GM12874 (cell line): ENCODE results near the gene KAZN.

Experiments used
- TF ChIP-seq, protein P1 (sequence below): IDR thresholded peaks from 2 replicates; pipeline ENCODE4 v1.5.1; 2011; ENCODE audit warnings: low read depth, mild to moderate bottlenecking, control low read depth, low read length, moderate library complexity; ENCODE audit not compliant: insufficient read depth

The KAZN gene

DNA sequence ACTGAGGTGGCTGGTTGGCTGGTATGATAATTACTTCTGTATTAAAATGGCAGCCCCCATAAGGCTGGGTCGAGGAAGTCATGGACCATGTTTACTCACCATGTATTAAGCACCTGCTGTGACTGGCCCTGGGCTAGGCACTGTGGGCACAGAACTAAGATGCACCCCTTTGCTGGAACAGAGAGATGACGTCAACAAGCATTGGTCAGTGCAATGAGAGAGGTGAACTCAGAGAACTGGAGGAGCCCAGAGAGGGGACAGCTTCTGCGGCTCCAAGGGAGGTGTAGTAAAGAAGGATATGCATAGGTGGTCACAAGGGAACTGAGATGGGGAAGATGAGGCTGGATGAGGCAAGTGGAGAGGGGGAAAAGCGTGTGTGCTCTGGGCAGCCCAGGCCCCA is 88.7 kb downstream of the KAZN start:
- TF ChIP-seq, protein P1, sequence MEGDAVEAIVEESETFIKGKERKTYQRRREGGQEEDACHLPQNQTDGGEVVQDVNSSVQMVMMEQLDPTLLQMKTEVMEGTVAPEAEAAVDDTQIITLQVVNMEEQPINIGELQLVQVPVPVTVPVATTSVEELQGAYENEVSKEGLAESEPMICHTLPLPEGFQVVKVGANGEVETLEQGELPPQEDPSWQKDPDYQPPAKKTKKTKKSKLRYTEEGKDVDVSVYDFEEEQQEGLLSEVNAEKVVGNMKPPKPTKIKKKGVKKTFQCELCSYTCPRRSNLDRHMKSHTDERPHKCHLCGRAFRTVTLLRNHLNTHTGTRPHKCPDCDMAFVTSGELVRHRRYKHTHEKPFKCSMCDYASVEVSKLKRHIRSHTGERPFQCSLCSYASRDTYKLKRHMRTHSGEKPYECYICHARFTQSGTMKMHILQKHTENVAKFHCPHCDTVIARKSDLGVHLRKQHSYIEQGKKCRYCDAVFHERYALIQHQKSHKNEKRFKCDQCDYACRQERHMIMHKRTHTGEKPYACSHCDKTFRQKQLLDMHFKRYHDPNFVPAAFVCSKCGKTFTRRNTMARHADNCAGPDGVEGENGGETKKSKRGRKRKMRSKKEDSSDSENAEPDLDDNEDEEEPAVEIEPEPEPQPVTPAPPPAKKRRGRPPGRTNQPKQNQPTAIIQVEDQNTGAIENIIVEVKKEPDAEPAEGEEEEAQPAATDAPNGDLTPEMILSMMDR = no peak

DNA sequence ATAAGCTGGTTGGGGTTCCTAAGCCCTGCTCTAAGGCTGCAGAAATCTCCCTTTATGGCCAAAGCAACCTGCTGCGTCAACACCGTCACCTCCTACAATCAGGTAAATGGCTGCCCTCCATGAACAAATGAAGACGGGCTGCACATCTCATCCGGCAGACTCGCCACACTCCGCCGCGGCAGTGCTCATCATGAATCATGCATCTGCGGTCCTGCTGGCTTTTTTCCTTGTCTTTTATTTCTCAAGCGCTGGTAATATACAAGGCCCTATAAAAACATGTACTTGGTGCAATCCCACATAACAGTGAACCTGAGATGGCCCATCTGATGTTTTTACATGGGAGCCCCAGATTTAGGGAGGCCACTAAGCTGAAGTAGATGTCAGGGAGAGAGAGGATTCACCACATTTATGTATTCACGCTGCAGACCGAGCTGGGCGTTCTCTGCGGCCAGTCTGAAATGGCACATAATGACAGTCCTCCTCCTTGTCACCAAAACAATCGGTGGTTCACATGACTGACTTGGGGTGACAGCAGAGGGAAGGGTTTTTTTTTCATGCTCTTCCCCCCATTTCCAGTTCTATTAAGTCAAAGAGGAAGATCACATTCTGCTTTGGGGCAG is 91.6 kb downstream of the KAZN start:
- TF ChIP-seq, protein P1 = no peak

DNA sequence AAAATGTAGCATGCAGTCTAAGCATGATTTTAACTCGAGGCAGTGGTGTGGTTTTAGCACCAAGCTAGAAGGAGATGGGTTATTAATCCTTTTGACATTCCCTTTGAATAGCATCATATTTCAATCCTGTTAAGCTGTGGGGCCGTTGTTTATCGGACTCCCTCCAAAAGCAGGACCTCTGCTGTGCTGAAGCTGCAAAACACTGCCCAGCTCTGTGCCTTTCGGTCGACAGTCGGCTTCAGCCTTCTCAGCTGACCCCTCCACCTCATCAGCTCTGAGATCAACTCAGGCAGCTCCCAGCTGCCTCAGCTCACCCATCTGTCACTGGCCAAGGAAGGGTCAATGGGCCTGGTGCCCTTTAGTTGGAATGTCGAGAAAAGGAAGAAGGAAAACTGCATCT is 95.5 kb downstream of the KAZN start:
- TF ChIP-seq, protein P1 = no peak

DNA sequence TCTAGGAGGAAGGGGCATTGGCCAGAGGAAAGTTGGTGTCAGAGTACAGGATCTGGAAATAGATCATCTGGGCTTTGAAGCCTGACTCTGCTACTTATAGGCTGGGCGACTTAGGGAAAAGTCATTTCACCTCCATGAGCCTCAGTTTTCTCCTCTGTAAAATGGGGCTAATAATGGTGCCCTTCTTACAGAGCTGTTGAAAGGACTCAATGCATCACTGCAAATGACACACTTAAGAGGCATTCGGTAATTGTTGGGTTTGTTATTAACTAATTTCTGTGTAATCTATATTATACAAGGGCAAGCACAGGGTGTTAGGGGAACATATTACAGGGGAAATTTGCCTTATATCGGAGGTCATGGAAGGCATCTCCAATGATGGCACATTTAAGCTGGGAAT is 96.1 kb downstream of the KAZN start:
- TF ChIP-seq, protein P1 = no peak

DNA sequence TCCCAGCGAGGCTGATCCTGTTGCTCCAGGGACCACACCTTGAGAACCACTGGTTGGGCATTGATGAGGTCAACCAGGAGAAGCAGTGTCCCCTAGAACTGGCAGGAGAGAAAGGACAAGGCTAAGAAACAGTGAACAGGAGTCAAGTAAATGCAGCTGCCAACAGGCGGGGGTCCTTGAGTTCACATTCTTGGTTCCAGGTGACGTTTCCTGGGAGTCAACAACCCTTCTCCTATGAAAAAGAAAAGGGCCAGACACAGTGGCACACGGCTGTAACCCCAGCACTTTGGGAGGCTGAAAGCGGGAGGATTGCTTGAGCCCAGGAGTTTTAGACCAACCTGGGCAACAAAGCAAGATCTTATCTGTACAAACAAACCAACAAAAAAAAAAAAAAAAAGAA is 98.3 kb downstream of the KAZN start:
- TF ChIP-seq, protein P1 = no peak

DNA sequence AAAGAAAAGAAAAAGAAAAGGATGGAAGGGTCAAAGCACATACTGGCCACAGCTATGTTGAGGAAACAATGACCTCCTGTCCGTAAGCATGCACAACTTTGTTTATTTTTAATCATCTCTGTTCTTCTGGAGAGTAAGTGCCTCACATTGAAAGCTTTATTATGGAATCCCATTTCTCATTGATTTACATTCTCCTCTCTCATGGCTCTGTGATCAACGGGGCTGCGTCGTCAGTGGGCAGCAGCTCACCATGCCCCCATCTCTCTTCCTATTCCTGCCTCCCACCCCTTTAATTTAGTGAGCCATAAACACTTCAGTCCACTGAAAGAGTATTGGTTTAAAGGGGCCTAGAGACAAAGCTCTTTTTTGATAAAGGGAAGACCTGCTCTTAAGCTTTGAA is 98.9 kb downstream of the KAZN start:
- TF ChIP-seq, protein P1 = no peak

DNA sequence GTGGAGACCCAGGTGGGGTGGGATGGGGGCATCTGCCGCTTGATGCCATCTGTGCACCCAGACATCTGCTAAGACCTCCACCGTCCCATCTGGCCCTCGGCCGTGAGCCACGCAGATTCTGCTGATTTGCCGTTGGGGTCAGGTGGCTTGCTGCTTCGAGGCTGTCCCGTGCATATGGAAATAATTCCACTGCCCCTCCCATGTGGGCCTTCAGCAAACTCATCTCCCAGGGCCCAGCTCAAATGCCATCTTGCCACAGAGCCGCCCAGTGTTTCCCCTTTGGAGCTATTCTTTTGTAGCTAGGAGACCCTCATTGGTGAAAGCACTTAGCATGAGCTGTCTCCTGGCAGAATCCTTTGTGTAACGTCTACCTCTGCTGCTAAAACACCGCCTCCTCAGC is 99.8 kb downstream of the KAZN start:
- TF ChIP-seq, protein P1 = no peak
